Stimulated activated naive CD8-positive, alpha-beta T cell treated with anti-CD3 and anti-CD28 coated beads, Interleukin-15, Interleukin-2, amounts not matched to agents 100 ng/mL and 50 ng/mL, for 24 hours (primary cell): ENCODE data around the gene PTPRE.
A peak's percentile ranks its signal among the peaks of the same experiment; 100 is the strongest.

Source experiments
- H3K27ac Mint-ChIP-seq: one replicate; pipeline ENCODE4 v1.8.0; 2021; ENCODE audit warnings: mild to moderate bottlenecking, mixed read lengths
- H3K27me3 Mint-ChIP-seq: one replicate; pipeline ENCODE4 v1.8.0; 2021; ENCODE audit warnings: mixed read lengths
- H3K36me3 Mint-ChIP-seq: one replicate; pipeline ENCODE4 v1.8.0; 2021; ENCODE audit warnings: low read depth, mixed read lengths
- H3K4me1 Mint-ChIP-seq: one replicate; pipeline ENCODE4 v1.8.0; 2021; ENCODE audit warnings: low read depth, mixed read lengths
- H3K4me3 Mint-ChIP-seq: one replicate; pipeline ENCODE4 v1.8.0; 2021; ENCODE audit warnings: mild to moderate bottlenecking, mixed read lengths
- H3K9me3 Mint-ChIP-seq: one replicate; pipeline ENCODE4 v1.8.0; 2021; ENCODE audit warnings: mixed read lengths

PTPRE gene

GRCh38 chr10:128125416-128125943 lies 218.6 kb downstream of the PTPRE start:
- Mint-ChIP-seq H3K9me3 (no peaks in the 10 kb centered on the region), H3K4me1 (peaks cover 40% of the 10 kb centered on the region), H3K27ac (peak overlapping the region; percentile 89), H3K36me3 (peaks cover 48% of the 10 kb centered on the region), H3K27me3 (peaks cover 25% of the 10 kb centered on the region), H3K4me3 (peak overlapping the region; percentile 98)

- H3K36me3 Mint-ChIP-seq: peaks cover 41% of the 10 kb centered on the region
- peaks cover 40% of the 10 kb centered on the region for H3K4me1 Mint-ChIP-seq
- no peaks in the 10 kb centered on the region for H3K9me3 Mint-ChIP-seq
- peak within 1 kb of the TSS; percentile 98 for H3K4me3 Mint-ChIP-seq
- peaks cover 19% of the 10 kb centered on the region for H3K27me3 Mint-ChIP-seq
- H3K27ac Mint-ChIP-seq: peak within 1 kb of the TSS; percentile 90
Measured at GRCh38 chr10:128125944-128126764, 219.3 kb downstream of the PTPRE start, which contains the start of gene MKI67. Gene MKI67, minus strand, starts transcription at chr10:128126423. Its CDS starts 756 bp downstream, at chr10:128125667.

- Mint-ChIP-seq H3K27ac (no peak overlapping the region), H3K9me3 (no peaks in the 10 kb centered on the region), H3K36me3 (peaks cover 20% of the 10 kb centered on the region), H3K27me3 (peaks cover 13% of the 10 kb centered on the region), H3K4me3 (no peak overlapping the region), H3K4me1 (peaks cover 28% of the 10 kb centered on the region)
Measured at GRCh38 chr10:128128582-128128981, 221.7 kb downstream of the PTPRE start.

GRCh38 chr10:128130051-128130450 lies 223.1 kb downstream of the PTPRE start:
- Mint-ChIP-seq H3K36me3 (peaks cover 5% of the 10 kb centered on the region), H3K27ac (no peak overlapping the region), H3K4me1 (peaks cover 13% of the 10 kb centered on the region), H3K4me3 (no peak overlapping the region), H3K27me3 (peaks cover 3% of the 10 kb centered on the region), H3K9me3 (no peaks in the 10 kb centered on the region)
